Progenitor cell of endocrine pancreas (in vitro differentiated cells): ENCODE results near the gene IRX4. TPM values are rescaled to one million over a fixed set of nuclear protein-coding genes. Genes with fewer than 3 reads are reported as not detected.
"Not testable (repeated sequence)": the region's sequence is repeated elsewhere in the genome, so short reads cannot be mapped to it uniquely, and the experiment has no call there.

Experiments
- DNase-seq: peaks from one replicate; pipeline ENCODE4 v3.0.0; 2021; ENCODE audit warnings: low spot score; ENCODE audit not compliant: unreplicated experiment
- H3K27ac Mint-ChIP-seq: 2 replicates; pipeline ENCODE4 v1.8.0; 2021; ENCODE audit warnings: mild to moderate bottlenecking, moderate library complexity, mixed read lengths
- H3K27me3 Mint-ChIP-seq: 2 replicates; pipeline ENCODE4 v1.8.0; 2021; ENCODE audit warnings: mixed read lengths
- H3K36me3 Mint-ChIP-seq: 2 replicates; pipeline ENCODE4 v1.8.0; 2022; ENCODE audit warnings: mixed read lengths; ENCODE audit not compliant: insufficient read depth
- H3K4me1 Mint-ChIP-seq: 2 replicates; pipeline ENCODE4 v1.8.0; 2021; ENCODE audit warnings: low read depth, mixed read lengths
- H3K4me3 Mint-ChIP-seq: 2 replicates; pipeline ENCODE4 v1.8.0; 2021; ENCODE audit warnings: low read depth, mild to moderate bottlenecking, moderate library complexity, mixed read lengths
- H3K9me3 Mint-ChIP-seq: 2 replicates; pipeline ENCODE4 v1.8.0; 2021; ENCODE audit warnings: low read depth, mixed read lengths
- total RNA-seq: library from RNA; stranded (reverse); gene quantifications from 2 replicates; pipeline ENCODE4 v1.2.1, GENCODE V29; 2021
- TF ChIP-seq, protein P1 (sequence below): fragments of 200-600 bp; sonication (generic); IDR thresholded peaks from one replicate; pipeline ENCODE4 v1.5.0; 2021; ENCODE audit warnings: antibody characterized with exemption, mild to moderate bottlenecking; ENCODE audit not compliant: unreplicated experiment

Gene IRX4
- total RNA-seq, 1 donor from 2014 or later = 0.17 TPM

DNA sequence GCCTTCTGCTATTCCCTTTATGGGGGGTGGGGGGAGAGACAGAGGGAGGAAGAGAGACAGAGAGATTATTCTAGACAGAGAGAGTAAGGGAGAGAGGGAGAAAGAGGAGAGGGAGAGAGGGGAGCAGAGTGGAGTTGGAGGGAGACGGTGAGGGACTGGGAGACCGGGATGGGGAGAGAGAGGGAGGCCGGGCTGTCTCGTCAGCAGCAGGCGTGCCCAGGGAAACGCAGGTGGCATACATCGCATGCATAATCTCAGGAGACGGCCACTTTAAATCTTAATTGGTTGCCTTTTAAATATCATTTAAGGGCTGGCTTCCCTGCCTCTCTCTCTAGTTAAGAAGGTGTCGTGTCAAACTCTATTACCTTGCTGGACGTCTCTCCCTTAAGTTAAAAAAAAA is 8.4 kb downstream of the IRX4 start:
- Mint-ChIP-seq H3K4me1 (peaks cover 5% of the 10 kb centered on the region), H3K27ac (no peak overlapping the region), H3K9me3 (no peaks in the 10 kb centered on the region), H3K4me3 (no peak overlapping the region), H3K27me3 (peaks cover 33% of the 10 kb centered on the region), H3K36me3 (no peaks in the 10 kb centered on the region)
- no peak for DNase-seq
- TF ChIP-seq, protein P1, sequence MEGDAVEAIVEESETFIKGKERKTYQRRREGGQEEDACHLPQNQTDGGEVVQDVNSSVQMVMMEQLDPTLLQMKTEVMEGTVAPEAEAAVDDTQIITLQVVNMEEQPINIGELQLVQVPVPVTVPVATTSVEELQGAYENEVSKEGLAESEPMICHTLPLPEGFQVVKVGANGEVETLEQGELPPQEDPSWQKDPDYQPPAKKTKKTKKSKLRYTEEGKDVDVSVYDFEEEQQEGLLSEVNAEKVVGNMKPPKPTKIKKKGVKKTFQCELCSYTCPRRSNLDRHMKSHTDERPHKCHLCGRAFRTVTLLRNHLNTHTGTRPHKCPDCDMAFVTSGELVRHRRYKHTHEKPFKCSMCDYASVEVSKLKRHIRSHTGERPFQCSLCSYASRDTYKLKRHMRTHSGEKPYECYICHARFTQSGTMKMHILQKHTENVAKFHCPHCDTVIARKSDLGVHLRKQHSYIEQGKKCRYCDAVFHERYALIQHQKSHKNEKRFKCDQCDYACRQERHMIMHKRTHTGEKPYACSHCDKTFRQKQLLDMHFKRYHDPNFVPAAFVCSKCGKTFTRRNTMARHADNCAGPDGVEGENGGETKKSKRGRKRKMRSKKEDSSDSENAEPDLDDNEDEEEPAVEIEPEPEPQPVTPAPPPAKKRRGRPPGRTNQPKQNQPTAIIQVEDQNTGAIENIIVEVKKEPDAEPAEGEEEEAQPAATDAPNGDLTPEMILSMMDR = no peak

DNA sequence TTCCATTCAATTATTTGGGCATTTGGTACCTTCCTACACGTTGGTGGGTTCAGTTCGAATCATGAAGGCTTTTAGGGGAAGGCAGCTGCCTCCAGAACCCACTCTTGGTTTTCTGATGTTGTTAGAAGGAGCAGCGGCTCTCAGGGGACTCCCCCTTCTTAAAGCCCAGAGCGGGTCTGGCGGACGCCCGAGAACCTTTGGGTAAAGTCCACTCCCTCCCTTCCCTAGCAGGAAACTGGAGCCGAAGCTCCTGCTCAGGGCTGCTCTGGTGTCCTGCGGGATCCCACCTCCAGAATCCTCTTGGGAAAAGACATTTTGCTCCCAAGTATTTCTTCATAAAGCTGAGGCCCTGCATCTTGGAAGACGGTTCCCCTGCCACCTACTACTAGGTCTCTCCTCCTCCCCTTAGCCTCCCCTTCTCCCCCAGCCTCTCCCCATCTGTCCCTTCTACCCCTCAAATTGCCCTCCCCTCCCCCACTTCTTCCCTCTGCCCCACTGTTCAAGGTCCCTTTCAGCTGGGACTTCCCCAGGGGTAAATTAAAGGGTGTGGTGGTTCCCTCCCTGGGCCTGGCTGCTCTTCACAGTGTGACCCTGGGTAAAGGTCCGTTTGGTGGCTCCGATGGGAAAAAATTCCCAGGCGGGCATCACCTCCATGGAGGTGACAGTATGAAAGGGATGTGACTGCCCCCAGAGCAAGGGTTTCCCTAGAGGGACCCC is 9.3 kb downstream of the IRX4 start:
- H3K27me3 Mint-ChIP-seq = peaks cover 38% of the 10 kb centered on the region
- no peak overlapping the region for H3K27ac Mint-ChIP-seq
- H3K36me3 Mint-ChIP-seq = no peaks in the 10 kb centered on the region
- peaks cover 5% of the 10 kb centered on the region for H3K4me1 Mint-ChIP-seq
- no peak overlapping the region for H3K4me3 Mint-ChIP-seq
- TF ChIP-seq, protein P1 = no peak
- DNase-seq = no peak
- H3K9me3 Mint-ChIP-seq = no peaks in the 10 kb centered on the region

DNA sequence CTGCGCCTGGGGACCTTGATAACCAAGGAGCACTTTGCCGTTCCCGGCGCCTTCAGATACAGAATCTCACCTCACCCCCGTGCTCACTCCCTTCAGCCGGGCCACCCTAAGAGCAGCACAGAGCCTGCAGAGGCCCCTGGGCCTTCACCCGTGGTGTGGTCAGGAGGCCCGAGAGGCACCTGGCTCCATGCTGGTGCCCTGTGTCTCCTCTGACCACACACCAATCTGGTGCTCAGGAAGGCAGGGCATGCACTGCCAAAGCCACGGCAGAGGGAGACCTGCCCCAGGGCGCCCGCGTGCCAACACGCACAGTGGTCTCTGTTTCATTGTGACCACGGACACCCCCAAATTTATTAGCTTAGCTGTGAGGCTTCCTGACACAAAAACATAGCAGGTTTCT is 11.3 kb downstream of the IRX4 start:
- no peak overlapping the region for H3K27ac Mint-ChIP-seq
- H3K9me3 Mint-ChIP-seq = no peaks in the 10 kb centered on the region
- no peaks in the 10 kb centered on the region for H3K36me3 Mint-ChIP-seq
- H3K4me1 Mint-ChIP-seq = peaks cover 5% of the 10 kb centered on the region
- H3K4me3 Mint-ChIP-seq = no peak overlapping the region
- TF ChIP-seq, protein P1 = no peak
- H3K27me3 Mint-ChIP-seq = peaks cover 48% of the 10 kb centered on the region
- DNase-seq = no peak

DNA sequence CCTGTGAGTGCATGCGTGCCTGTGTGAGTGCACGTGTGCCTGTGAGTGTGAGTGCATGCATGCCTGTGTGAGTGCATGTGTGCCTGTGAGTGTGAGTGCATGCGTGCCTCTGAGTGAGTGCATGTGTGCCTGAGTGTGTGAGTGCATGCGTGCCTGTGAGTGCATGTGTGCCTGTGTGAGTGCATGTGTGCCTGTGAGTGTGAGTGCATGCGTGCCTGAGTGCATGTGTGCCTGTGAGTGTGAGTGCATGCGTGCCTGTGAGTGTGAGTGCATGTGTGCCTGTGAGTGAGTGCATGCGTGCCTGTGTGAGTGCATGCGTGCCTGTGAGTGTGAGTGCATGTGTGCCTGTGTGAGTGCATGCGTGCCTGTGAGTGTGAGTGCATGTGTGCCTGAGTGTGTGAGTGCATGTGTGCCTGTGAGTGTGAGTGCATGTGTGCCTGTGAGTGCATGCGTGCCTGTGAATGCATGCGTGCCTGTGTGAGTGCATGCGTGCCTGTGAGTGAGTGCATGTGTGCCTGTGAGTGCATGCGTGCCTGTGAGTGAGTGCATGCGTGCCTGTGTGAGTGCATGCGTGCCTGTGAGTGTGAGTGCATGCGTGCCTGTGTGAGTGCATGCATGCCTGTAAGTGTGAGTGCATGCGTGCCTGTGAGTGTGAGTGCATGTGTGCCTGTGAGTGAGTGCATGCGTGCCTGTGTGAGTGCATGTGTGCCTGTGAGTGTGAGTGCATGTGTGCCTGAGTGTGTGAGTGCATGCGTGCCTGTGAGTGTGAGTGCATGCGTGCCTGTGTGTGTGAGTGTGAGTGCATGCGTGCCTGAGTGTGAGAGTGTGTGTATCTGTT is 12.1 kb downstream of the IRX4 start:
- H3K27me3 Mint-ChIP-seq = peaks cover 51% of the 10 kb centered on the region

DNA sequence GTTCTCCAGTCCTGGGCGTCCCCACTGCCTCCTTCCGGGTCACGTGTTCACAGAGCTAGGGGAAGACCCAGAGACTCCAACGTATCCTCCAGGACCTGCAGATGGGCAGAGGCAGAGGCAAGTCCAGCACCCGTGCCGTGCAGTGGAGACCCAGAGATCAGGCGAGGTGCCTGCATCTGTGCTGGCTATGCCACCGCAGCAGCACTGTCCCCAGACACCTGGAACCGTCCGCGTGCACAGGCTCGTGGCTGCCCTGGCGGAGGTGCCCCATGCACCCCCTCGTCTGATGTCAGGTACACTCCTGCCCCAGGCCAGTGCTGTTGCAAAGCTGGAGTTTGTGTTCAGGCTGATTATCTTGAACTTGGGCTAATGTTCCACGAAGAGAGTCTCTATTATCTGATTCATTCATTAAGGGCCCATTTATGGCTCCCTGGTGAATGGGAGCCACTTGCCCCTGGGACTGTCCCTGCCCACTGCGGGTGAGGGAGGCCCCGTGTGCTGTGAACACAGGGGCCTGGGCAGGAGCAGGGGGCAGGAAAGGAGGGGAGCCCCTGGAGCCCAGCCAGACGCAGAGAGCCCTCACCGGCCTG is 13.7 kb downstream of the IRX4 start:
- Mint-ChIP-seq H3K9me3 (no peaks in the 10 kb centered on the region), H3K27ac (no peak overlapping the region), H3K27me3 (peaks cover 49% of the 10 kb centered on the region), H3K36me3 (no peaks in the 10 kb centered on the region), H3K4me1 (no peaks in the 10 kb centered on the region), H3K4me3 (no peak overlapping the region)
- TF ChIP-seq, protein P1 = no peak
- DNase-seq = no peak

More for the DNA sequence above, 12.1 kb downstream of the IRX4 start:
- H3K27ac Mint-ChIP-seq = peak overlapping the region; percentile 16
- H3K4me3 Mint-ChIP-seq, H3K4me1 Mint-ChIP-seq, H3K36me3 Mint-ChIP-seq, DNase-seq, H3K9me3 Mint-ChIP-seq: not testable (repeated sequence)
